Upper lobe of left lung (tissue), 4 donors: Measurements from ENCODE around the gene MYOZ1.

Experiments used
- POLR2A ChIP-seq, 4 donors: fragments of 450-650 bp; IDR thresholded peaks; one replicate each; pipeline ENCODE4 v1.5.1; 2016 to 2017; ENCODE audit warnings: antibody characterized with exemption in 4 of 4, mild to moderate bottlenecking in 2 of 4
- POLR2AphosphoS5 ChIP-seq, 2 donors: sonication (generic); formaldehyde crosslinking; IDR thresholded peaks; one replicate each; pipeline ENCODE4 v1.5.1; 2017; ENCODE audit warnings: antibody characterized with exemption in 2 of 2
- TF ChIP-seq, protein P1 (sequence below), 6 experiments: fragments of 450-650 bp in 4 of 6; fragments of 200-600 bp in 2 of 6; sonication (generic) in 2 of 6; IDR thresholded peaks; one replicate each; pipeline ENCODE4 v1.5.1; 2016 to 2019; ENCODE audit warnings: antibody characterized with exemption in 6 of 6

DNA sequence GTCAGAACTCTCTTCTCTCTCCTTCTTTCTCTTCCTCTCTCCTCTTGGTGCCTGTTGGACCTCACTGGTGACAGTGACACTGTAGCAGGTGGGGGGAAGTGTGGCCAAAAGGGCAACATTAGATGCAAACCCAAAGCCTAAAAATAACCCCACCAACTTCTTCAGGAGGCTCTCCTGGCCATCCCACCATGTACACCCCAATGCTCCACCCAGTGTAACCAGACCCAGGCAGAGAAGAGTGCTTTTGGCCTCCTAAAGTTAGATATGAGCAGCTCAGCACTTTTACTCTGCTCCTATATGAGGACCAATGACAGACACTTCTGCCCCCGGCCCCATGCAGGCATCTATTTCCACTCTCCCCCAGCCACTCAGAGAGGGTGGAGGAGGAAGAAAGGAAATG, 5.5 kb downstream of the MYOZ1 start:
- TF ChIP-seq, protein P1, sequence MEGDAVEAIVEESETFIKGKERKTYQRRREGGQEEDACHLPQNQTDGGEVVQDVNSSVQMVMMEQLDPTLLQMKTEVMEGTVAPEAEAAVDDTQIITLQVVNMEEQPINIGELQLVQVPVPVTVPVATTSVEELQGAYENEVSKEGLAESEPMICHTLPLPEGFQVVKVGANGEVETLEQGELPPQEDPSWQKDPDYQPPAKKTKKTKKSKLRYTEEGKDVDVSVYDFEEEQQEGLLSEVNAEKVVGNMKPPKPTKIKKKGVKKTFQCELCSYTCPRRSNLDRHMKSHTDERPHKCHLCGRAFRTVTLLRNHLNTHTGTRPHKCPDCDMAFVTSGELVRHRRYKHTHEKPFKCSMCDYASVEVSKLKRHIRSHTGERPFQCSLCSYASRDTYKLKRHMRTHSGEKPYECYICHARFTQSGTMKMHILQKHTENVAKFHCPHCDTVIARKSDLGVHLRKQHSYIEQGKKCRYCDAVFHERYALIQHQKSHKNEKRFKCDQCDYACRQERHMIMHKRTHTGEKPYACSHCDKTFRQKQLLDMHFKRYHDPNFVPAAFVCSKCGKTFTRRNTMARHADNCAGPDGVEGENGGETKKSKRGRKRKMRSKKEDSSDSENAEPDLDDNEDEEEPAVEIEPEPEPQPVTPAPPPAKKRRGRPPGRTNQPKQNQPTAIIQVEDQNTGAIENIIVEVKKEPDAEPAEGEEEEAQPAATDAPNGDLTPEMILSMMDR (IDR thresholded peaks at IDR 0.05): no peak
- TF ChIP-seq POLR2AphosphoS5 (IDR thresholded peaks at IDR 0.05) (no peak), POLR2A (IDR thresholded peaks at IDR 0.05) (no peak)
